Activated CD8-positive, alpha-beta memory T cell treated with anti-CD3 and anti-CD28 coated beads, Interleukin-2, amount 50 U/mL, for 48 hours (primary cell): Measurements from ENCODE around the gene PI4KA.
A peak's percentile ranks its signal among the peaks of the same experiment; 100 is the strongest.
"Not testable (repeated sequence)": the region's sequence is repeated elsewhere in the genome, so short reads cannot be mapped to it uniquely, and the experiment has no call there.

Experiments used
- DNase-seq: peaks from one replicate; pipeline ENCODE4 v3.0.0-alpha.2; 2020

PI4KA gene

DNA sequence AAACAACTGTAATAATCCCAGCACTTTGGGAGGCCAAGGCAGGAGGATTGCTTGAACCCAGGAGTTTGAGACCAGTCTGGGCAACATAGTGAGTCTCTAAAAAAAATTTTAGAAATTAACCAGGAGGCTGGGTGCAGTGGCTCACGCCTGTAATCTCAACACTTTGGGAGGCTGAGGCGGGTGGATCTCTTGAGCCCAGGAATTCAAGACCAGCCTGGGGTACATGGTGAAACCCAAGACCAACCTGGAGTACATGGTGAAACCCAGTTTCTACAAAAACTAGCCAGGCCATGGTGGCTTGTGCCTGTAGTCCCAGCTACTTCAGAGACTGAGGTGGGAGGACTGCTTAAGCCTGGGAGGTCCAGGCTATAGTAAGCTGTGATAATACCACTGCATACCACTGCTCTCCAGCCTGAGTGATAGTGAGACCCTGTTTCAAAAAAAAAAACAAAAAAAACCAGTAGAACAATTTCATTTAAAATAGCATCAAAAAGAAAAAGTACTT lies 11.2 kb downstream of the PI4KA start:
- DNase-seq, result no peak

DNA sequence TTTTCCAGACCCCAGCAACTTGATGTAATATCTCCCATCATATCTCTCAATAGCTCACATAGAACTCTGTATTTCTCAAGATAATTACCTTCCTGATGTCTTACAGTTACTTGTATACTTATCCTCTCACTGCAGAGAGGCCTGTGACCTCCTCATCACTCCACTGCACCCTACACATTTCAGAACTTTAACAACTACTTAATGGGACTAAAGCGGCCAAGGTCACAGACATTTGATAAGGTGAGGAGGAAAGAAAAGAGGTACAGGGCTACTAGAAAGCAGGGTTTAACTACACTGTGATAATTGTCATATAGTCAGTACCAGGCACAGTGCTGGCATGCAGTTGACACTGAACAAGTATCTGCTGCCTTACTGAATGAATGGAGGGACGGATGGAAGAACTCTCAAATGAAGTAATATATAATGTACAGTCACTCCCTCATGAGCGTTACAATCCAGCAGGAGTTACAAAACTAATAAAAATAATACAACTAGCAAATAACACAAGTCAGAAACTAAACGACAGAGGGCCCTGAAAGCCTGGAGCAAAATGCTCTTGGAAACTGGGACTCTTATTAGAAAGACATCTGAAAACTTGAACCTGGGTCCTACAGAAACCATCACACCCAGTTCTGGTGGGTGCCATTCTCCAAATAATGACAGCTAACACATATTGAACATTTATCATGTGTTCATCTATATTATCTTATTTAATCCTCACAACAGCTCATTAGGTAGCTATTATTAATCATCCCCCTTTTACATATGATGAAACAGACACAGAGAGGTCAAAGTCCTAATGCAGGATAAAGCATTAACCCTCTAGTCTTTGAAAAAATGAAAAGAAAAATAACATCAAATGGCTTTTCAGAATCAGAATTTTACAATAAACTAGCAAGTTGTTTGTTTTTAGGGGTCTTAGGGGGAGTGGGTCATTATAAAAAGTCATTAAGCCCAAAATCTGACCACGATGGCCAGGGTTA lies 14.3 kb downstream of the PI4KA start:
- DNase-seq, result peak; percentile 10

DNA sequence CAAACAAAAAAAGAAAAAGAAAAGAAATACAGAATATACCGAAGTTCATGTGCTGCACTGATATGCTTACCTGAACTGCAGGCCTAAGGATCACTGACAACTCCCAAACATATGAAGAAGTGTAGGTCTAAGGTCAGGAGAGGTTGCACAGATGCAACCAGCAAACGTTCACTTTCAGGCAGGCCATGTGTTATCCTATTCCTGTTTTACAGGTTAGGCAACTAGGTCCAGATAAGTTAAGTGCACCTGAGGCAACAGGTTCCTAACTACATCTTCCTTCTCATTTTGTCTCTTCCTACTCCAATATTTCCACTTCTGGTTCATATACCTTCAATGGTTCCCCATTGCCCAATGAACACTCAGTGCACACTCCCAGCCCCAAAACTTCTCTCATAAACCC lies 15.1 kb downstream of the PI4KA start:
- no peak for DNase-seq

DNA sequence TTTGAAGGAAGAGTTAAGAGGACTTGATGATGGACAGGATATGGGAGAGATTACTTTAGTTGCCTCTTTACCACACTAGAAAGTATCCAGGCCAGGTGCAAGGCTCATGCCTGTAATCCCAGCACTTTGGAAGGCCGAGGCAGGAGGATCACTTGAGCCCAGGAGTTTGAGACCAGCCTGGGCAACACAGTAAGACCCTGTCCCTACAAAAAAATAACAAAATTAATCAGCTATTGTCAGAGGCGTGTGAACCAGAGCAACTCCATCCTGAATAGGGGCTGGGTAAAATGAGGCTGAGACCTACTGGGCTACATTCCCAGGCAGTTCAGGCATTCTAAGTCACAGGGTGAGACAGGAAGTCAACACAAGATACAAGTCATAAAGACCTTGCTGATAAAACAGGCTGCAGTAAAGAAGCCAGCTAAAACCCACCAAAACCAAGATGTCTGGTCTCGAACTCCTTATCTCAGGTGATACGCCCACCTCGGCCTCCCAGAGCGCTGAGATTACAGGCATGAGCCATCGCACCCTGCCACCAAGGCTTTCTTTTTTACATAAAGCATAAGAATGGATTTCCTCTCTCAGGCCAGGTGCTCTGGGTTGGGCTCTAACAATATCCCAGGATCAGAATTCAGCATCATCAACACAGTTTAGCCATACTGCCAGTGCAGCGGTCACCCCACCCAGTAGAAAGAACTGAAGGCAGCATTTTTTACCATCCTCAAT lies 17.8 kb downstream of the PI4KA start:
- peak; percentile 61 for DNase-seq

DNA sequence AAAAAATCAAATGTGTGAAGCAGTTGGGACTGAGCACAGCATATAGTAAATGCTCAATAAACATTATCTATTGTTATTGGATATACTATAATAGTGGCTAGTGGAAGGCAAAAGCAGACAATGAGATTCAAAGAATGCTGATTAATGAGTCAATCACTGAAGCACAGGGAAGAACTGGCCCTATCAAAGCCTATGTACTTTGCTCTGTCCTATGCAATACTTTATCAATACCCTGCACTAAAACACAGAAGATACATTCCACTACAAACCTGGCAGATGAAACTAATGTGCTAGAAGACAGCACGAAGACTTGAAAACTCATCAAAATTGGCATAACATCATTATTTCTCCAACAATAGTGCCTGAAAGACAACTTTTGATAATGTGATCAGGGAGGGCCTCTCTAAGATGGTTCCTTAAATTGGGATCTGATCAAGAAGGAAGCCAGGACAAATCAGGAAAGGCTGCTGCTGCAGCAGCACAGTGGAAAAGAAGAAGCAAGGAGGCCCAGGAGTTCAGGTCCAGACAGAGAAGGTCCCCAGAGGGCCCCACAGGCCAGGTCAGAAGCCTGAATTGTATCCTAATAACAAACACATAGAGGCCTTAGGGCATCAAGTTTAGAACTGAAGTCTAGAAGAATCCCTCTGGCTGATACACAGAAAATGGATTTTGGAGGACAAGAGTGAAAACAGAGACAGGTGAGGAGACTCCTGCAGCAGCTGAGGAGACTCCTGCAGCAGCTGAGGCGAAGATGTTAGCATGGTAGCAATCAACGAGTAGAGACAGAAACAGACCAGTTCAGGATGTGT lies 18.6 kb downstream of the PI4KA start:
- no peak for DNase-seq

DNA sequence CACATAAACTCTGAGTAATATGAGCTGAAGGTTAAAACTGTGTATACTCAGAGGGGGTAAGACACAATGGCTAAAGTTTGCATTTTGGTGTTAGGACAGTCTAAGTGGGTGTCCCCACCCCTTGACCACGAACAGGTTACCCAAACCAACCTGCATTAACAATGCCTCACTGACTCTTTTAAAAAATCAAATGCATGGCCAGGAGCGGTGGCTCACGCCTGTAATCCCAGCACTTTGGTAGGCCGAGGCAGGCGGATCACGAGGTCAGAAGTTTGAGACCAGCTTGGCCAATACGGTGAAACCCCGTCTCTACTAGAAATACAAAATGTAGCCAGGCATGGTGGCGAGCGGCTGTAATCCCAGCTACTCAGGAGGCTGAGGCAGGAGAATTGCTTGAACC lies 19.3 kb downstream of the PI4KA start:
- DNase-seq, result not testable (repeated sequence)

DNA sequence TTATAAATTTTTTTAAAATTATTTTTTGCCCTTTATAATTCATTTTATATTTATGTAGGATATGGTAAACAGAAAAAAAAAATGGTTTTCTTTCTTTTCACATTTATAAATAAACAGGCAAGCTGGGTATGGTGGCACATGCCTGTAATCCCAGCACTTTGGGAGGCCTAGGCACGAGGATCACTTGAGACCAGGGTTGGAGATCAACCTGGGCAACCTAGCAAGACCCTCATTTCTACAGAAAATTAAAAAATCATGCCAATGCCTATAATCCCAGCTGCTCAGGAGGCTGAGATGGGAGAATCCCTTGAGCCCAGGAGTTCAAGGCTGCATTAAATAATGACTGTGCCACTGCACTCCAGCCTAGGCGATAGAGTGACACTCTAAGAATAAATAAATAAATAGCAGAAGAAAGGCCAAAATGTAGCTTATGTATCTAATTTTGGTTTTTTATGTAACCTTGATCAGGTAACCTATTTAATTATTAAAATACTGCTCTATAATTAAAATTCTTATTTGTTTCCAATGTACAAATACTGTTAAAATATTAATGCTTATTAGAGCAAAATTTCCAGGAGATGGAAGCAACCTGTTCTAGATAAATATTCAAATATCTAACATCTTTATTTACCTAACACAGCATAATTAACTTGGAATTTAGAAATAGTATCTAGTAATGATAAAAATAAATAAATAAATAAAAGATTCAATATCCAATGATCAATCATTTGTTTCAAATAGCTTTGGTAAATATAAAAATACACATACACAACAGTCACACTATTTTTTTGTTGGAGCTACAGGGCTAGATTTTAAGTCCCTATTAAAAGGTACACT lies 21.4 kb downstream of the PI4KA start:
- no peak for DNase-seq

DNA sequence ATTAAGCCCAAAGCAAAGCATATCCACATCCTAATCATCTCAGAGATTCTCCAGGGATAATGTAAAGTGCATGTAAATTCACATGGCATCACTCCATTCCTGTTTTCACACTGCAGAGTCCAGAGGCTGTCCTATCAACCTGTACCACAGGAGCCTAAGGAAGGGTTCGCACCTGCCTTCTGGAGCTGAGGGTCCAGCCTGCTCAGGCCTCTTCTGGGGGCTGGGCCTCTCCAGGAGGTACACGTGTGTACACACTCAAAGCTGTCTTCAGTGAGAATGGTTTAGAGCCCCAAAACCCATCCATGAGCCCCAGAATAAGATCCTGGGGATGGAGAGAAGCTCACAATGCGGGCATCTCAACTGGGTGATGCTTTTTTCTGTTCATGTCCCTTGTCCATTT lies 23.9 kb downstream of the PI4KA start:
- no peak for DNase-seq

DNA sequence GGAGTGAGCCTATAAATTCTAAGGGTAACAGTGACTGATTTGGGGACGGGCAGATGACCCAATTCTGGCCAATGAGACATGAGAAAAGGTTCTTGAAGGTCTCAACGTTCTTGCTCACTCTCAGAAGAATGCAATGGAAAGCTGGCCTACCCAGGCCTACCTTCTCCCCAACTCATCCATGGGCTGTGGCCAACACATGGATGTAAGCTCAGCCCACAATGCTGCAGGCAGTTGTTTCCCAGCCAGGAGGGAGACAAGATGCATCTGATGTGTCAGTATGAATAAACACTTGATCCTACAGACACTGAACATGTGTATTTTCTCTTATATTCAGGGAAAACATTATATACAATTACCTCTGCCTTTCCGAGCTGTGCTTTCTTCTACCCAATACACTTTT lies 24.4 kb downstream of the PI4KA start:
- DNase-seq, result no peak

DNA sequence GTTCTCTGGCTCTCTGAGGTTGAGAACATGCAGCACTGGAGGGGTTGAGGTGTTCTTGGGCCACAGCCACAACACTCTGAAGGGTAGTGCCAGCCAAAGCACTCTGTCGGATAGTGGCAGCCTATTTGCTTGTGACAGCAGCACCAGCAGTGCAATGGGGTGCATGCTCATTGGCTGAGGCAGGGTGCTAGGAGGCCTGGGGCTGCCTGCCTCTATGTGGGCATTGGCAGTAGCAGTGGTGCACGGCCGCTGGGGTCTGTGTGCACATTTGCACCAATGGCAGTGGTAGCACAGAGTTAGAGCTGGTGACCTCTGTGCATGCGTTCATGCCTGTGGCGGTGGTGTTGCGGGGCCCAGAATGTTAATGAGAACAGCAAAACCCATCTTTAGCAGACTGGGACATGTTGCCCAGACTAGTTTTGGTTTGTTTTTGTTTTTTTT lies 25.4 kb downstream of the PI4KA start:
- DNase-seq, result no peak

DNA sequence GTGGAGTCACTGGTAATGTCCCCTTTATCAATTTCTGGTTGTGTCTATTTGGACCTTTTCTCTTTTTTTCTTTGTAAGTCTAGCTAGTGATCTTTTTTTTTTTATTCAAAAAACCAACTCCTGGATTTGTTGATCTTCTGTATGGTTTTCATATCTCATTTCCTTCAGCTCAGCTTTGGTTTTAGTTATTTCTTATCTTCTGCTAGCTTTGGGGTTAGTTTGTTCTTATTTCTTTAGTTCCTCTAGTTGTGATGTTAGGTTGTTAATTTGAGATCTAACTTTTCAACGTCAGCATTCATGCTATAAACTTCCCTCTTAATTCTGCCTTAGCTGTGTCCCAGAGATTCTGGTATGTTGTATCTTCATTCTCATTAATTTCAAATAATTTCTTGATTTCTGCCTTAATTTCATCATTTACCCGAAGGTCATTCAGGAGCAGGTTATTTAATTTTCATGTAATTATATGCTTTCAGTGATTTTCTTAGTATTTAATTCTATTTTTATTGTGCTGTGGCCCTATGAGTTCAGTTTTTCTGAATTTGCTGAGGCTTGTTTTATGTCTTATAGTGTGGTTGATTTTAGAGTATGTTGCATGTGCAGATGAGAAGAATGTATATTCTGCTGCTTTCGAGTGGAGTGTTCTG lies 29.0 kb downstream of the PI4KA start:
- no peak for DNase-seq

DNA sequence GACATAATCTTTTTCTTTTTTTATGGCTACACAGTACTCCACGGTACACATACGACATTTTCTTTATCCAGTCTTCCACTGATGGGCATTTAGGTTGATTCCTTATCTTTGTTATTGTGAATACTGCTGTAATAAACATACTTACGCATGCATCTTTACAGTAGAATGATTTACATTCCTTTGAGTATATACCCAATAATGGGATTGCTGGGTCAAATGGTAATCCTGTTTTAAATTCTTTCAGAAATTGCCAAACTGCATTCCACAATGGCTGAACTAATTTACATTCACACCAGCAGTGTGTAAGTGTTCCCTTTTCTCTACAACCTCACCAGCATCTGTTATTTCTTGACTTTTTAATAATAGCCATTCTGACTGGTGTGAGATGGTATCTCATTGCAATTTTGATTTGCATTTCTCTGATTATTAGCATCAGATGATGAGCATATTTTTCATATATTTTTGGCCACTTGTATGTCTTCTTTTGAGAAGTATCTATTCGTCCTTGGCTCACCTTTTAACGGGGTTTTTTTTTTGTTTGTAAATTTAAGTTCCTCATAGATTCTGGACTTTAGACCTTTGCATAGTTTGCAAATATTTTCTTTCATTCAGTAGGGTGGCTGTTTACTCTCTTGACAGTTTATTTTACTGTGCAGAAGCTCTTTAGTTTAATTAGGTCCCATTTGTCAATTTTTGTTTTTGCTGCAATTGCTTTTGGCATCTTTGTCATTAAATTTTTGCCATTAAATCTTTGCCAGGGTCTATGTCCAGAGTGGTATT lies 32.0 kb downstream of the PI4KA start:
- not testable (repeated sequence) for DNase-seq

DNA sequence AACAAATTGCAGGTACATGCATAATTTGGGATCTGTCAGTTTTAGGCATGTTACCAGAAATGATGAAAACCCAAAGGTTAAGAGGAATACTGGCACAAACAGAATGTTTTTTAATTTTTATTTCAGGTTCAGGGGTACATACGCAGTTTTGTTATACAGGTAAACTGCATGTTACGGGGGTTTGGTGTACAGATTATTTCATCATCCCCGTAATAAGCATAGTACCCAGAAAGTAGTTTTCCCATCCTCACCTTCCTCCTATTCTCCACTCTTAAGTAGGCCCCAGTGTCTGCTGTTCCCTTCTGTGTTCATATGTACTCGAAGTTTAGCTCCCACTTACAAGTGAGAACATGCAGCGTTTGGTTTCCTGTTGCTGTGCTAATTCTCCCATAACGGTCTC lies 33.0 kb downstream of the PI4KA start:
- DNase-seq, result no peak

DNA sequence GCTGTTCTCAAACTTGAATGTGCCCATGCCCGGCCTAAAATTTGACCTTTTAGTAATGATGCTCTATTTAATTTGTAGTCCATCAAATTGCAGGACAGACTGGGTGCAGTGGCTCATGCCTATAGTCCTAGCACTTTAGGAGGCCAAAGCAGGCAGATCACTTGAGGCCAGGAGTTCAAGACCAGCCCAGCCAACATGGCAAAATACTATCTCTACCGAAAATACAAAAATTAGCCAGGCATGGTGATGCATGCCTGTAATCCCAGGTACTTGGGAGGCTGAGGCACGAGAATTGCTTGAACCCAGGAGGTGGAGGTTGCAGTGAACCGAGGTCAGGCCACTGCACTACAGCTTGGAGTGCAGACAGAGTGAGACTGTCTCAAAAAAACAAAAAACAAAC lies 33.4 kb downstream of the PI4KA start:
- not testable (repeated sequence) for DNase-seq

DNA sequence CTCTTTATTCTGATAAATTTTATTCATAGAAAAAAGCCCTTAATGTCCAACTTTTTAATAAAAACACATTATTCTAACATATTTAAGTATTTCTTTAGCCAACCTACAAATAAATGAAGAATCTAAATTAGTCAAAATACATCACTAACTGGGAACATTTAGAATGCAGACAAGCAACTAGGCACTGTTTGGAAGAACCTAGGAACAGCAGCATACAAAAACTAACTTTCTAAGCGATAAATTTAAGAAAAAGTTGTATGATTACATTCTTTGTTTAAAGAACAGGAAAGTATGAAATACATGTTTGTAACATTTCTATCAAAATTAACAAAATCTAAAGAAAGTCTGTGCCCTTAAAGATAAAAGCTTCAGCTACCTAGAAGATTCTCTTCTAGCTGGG lies 35.3 kb downstream of the PI4KA start:
- DNase-seq, result no peak

DNA sequence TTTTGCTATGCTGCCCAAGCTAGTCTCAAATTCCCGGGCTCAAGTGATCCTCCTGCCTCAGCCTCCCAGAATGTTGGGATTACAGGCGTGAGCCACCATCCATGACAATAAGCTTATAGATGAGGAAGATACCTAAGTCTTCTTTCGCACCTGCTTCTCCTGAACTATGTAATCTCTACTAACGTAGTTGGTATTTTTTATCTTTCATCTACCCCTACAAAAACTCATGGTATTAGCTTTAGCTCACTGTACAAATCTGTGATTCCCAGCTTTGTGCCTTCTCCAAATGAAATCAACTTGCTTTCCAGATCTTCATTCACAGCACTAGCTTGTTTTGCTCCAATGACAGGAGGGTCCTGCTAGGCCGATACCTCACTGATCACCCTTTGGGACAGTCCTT lies 36.4 kb downstream of the PI4KA start:
- DNase-seq, result no peak

DNA sequence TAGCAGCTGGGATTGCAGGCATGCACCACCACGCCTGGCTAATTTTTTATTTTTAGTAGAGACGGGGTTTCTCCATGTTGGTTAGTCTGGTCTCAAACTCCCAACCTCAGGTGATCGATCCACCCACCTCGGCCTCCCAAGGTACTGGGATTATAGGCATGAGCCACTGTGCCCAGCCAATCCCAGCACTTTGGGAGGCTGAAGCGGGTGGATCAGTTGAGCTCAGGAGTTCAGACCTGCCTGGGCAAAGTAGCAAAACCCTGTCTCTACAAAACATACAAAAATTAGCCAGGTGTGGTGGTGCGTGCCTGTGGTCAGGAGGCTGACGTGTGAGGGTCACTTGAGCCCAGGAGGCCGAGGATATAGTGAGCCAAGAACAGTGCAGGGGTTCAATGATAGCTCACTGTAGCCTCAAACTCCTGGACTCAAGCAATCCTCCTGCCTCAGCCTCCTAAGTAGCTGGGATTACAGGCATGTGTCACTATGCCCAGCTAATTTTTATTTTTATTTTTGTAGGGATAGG lies 36.8 kb downstream of the PI4KA start:
- not testable (repeated sequence) for DNase-seq

DNA sequence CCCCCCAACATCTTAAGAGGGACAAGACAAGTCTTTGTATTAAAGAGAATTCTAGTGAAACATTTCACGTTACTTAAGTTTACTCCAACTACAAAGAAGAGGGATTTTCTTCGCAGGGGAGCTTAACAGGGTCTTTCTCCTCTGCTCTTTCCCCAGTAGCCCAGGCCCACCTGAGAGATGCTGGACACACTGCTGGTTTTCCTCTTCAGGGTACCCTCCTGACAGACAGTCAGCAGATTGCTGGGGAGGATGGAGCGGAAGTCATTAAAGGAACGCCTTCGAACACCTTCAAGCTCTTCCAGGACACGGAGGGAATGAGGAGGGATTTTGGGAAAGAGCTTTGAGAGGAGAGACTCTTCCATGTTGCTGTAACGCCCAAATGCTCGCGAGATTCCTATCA lies 39.1 kb downstream of the PI4KA start:
- no peak for DNase-seq

DNA sequence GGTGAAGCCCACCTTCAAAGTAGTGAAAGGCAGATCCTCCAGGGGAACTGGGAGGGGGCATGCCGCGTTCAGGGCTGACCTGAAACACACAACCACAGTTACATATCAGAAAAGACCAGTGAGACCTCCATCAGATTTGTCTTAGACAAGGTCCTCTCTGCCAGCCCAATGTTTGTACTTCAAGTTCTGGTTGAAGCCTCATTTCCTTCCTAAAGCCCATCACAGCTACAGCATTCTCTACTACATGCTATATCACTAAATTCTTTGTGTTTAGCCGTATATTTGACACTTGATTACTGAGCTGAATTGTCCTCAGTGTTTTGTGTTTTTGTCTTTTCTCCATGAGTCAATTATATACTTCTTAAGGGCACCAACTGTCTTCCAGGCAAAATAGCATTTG lies 40.1 kb downstream of the PI4KA start:
- DNase-seq, result no peak

DNA sequence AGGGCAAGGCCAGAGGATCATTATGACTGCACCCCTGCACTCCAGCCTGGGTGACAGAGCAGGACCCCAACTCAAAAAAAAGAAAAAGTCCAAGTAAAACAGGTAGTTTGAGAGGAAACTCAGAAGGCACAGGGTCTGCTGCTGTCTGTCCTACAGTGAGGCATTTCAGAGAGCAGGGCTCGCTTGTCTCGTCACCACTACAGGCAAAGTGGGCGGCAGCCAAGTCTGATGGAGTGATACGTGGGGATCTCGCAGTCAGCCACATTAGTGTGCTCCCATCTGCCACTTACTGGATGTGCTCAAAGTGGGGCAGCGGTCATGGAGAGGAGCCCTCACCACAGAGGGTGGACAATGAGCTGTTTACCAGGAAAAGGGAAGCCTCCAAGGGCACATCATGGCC lies 42.1 kb downstream of the PI4KA start:
- DNase-seq, result no peak
